IPS-11a (cell line): ENCODE results near the gene CYB5RL.
"Not testable (repeated sequence)": the region's sequence is repeated elsewhere in the genome, so short reads cannot be mapped to it uniquely, and the experiment has no call there.

Source experiments
- H3K4me3 ChIP-seq: one replicate; pipeline ENCODE4 v1.5.1; 2013; ENCODE audit warnings: low read depth, low read length, control low read depth

Gene CYB5RL

GRCh38 chr1:54227091-54227602 is 27.3 kb upstream of the CYB5RL start:
- H3K4me3 ChIP-seq, result no peak overlapping the region

- no peak overlapping the region for H3K4me3 ChIP-seq
Measured at GRCh38 chr1:54225986-54226559, 26.2 kb upstream of the CYB5RL start.

GRCh38 chr1:54225378-54225777 is 25.5 kb upstream of the CYB5RL start:
- no peak overlapping the region for H3K4me3 ChIP-seq

- no peak overlapping the region for H3K4me3 ChIP-seq
Measured at GRCh38 chr1:54224233-54224632, 24.4 kb upstream of the CYB5RL start.

GRCh38 chr1:54223441-54224202 is 23.8 kb upstream of the CYB5RL start:
- H3K4me3 ChIP-seq, result no peak overlapping the region

- H3K4me3 ChIP-seq, result no peak overlapping the region
Measured at GRCh38 chr1:54222711-54223110, 22.9 kb upstream of the CYB5RL start.

GRCh38 chr1:54221867-54222484 is 22.1 kb upstream of the CYB5RL start:
- no peak overlapping the region for H3K4me3 ChIP-seq

GRCh38 chr1:54221113-54221834 is 21.4 kb upstream of the CYB5RL start:
- H3K4me3 ChIP-seq, result no peak overlapping the region

GRCh38 chr1:54220004-54220811 is 20.4 kb upstream of the CYB5RL start:
- no peak overlapping the region for H3K4me3 ChIP-seq

GRCh38 chr1:54219688-54220003 is 19.8 kb upstream of the CYB5RL start:
- no peak overlapping the region for H3K4me3 ChIP-seq

GRCh38 chr1:54218883-54219687 is 19.3 kb upstream of the CYB5RL start:
- H3K4me3 ChIP-seq, result no peak overlapping the region

GRCh38 chr1:54215523-54215922 is 15.7 kb upstream of the CYB5RL start:
- H3K4me3 ChIP-seq, result no peak overlapping the region

- H3K4me3 ChIP-seq, result no peak overlapping the region
Measured at GRCh38 chr1:54212872-54213271, 13.0 kb upstream of the CYB5RL start.

GRCh38 chr1:54207896-54208295 is 8.1 kb upstream of the CYB5RL start:
- H3K4me3 ChIP-seq, result not testable (repeated sequence)

- H3K4me3 ChIP-seq, result no peak overlapping the region
Measured at GRCh38 chr1:54207287-54207686, 7.5 kb upstream of the CYB5RL start.

GRCh38 chr1:54204199-54204598 is 4.4 kb upstream of the CYB5RL start:
- no peak overlapping the region for H3K4me3 ChIP-seq

- H3K4me3 ChIP-seq, result peak overlapping the region; percentile 93
Measured at GRCh38 chr1:54200519-54200997, 728 bp upstream of the CYB5RL start.

GRCh38 chr1:54199151-54199764 is 572 bp downstream of the CYB5RL start:
- H3K4me3 ChIP-seq, result peak overlapping the region; percentile 93

GRCh38 chr1:54193453-54193852 is 6.4 kb downstream of the CYB5RL start:
- H3K4me3 ChIP-seq, result no peak overlapping the region
